GM23338 (cell line): ENCODE data around the gene ARHGAP42. TPM values are rescaled to one million over a fixed set of nuclear protein-coding genes. Genes with fewer than 3 reads are reported as not detected.

Experiments
- ATAC-seq: fragments of 200-7000 bp; cut with Tn5 transposase; 3 replicates; pipeline ENCODE4 v1.9.1; 2020
- DNase-seq: peaks from one replicate; pipeline ENCODE4 v3.0.0-alpha.2; 2015; ENCODE audit warnings: low spot score
- H2AFZ ChIP-seq: fragments of 200-600 bp; sonication (generic); 2 replicates; pipeline ENCODE4 v1.8.0; 2016; ENCODE audit warnings: antibody characterized with exemption, mild to moderate bottlenecking, moderate library complexity
- H3F3A ChIP-seq: fragments of 200-600 bp; sonication (generic); replicated peaks from 2 replicates; pipeline ENCODE4 v1.8.0; 2017; ENCODE audit warnings: antibody characterized with exemption, mixed run types, low read depth
- H3K27ac ChIP-seq: fragments of 200-600 bp; sonication (generic); 2 replicates; pipeline ENCODE4 v1.6.1; 2016; ENCODE audit warnings: low read depth
- H3K27me3 ChIP-seq: fragments of 200-600 bp; sonication (generic); 2 replicates; pipeline ENCODE4 v1.8.0; 2016; ENCODE audit warnings: mild to moderate bottlenecking, mixed run types, moderate library complexity; ENCODE audit not compliant: insufficient read depth
- H3K36me3 ChIP-seq: fragments of 200-600 bp; sonication (generic); 2 replicates; pipeline ENCODE4 v1.8.0; 2016; ENCODE audit warnings: mild to moderate bottlenecking; ENCODE audit not compliant: insufficient read depth
- H3K4me1 ChIP-seq: fragments of 200-600 bp; sonication (generic); 2 replicates; pipeline ENCODE4 v1.8.0; 2016; ENCODE audit warnings: mild to moderate bottlenecking, moderate library complexity; ENCODE audit not compliant: insufficient read depth
- H3K4me2 ChIP-seq: fragments of 200-600 bp; sonication (generic); 2 replicates; pipeline ENCODE4 v1.7.1; 2017; ENCODE audit warnings: mixed run types
- H3K4me3 ChIP-seq: fragments of 200-600 bp; sonication (generic); 2 replicates; pipeline ENCODE4 v1.6.1; 2016; ENCODE audit warnings: mixed run types
- H3K79me2 ChIP-seq: fragments of 200-600 bp; sonication (generic); replicated peaks from 2 replicates; pipeline ENCODE4 v1.8.0; 2017; ENCODE audit warnings: mild to moderate bottlenecking; ENCODE audit not compliant: insufficient read depth
- H3K9me2 ChIP-seq: fragments of 200-600 bp; sonication (generic); 2 replicates; pipeline ENCODE4 v1.8.0; 2017; ENCODE audit not compliant: insufficient read depth
- H4K20me1 ChIP-seq: fragments of 200-600 bp; sonication (generic); replicated peaks from 2 replicates; pipeline ENCODE4 v1.8.0; 2017; ENCODE audit warnings: mild to moderate bottlenecking; ENCODE audit not compliant: insufficient read depth
- H3K27ac Mint-ChIP-seq: 2 replicates; pipeline ENCODE4 v1.8.0; 2020; ENCODE audit warnings: inconsistent platforms, mild to moderate bottlenecking, moderate library complexity, mixed read lengths
- H3K27me3 Mint-ChIP-seq: 3 replicates; pipeline ENCODE4 v1.8.0; 2022; ENCODE audit warnings: low read depth, mild to moderate bottlenecking, moderate library complexity, mixed read lengths, inconsistent platforms; ENCODE audit not compliant: insufficient read depth, poor library complexity
- H3K36me3 Mint-ChIP-seq: 3 replicates; pipeline ENCODE4 v1.8.0; 2021; ENCODE audit warnings: low read depth, mild to moderate bottlenecking, inconsistent platforms, moderate library complexity, mixed read lengths
- H3K4me1 Mint-ChIP-seq: 3 replicates; pipeline ENCODE4 v1.8.0; 2020; ENCODE audit warnings: mild to moderate bottlenecking, inconsistent platforms, mixed read lengths
- H3K4me3 Mint-ChIP-seq: 3 replicates; pipeline ENCODE4 v1.8.0; 2021; ENCODE audit warnings: moderate library complexity, mild to moderate bottlenecking, inconsistent platforms, mixed read lengths
- H3K9me3 Mint-ChIP-seq: 3 replicates; pipeline ENCODE4 v1.8.0; 2020; ENCODE audit warnings: moderate library complexity, mild to moderate bottlenecking, inconsistent platforms, mixed read lengths
- EZH2 ChIP-seq: fragments of 200-600 bp; sonication (generic); IDR thresholded peaks from one replicate; pipeline ENCODE4 v1.8.0; 2017; ENCODE audit warnings: antibody characterized with exemption, mild to moderate bottlenecking, low read depth; ENCODE audit not compliant: unreplicated experiment
- JUNB ChIP-seq: IDR thresholded peaks from one replicate; pipeline ENCODE4 v1.6.1; 2016; ENCODE audit warnings: antibody characterized with exemption; ENCODE audit not compliant: unreplicated experiment
- ZNF331 ChIP-seq: fragments of 250-450 bp; sonication (Bioruptor Pico); IDR thresholded peaks from 2 replicates; pipeline ENCODE4 v1.5.0; 2020; ENCODE audit warnings: low read depth, mild to moderate bottlenecking, moderate library complexity
- ZNF462 ChIP-seq: fragments of 250-450 bp; sonication (Bioruptor Pico); IDR thresholded peaks from 2 replicates; pipeline ENCODE4 v1.5.0; 2020; ENCODE audit warnings: mild to moderate bottlenecking, moderate library complexity
- polyA plus RNA-seq: library from polyadenylated mRNA; unstranded; fragments of >200 nt; fragmentation: Nextera tagmentation; extraction: Ambion mirVana; gene quantifications from 2 replicates; pipeline ENCODE4 v1.2.1, GENCODE V29; 2016
- total RNA-seq: library from RNA; depleted of rRNA; stranded (reverse); fragments of >200 nt; shearing (Covaris generic); gene quantifications from 2 replicates; pipeline ENCODE4 v1.2.3, GENCODE V29; 2014
- TF ChIP-seq, protein P1 (sequence below): IDR thresholded peaks from 2 replicates; pipeline ENCODE4 v1.6.1; 2016; ENCODE audit warnings: antibody characterized with exemption

Gene ARHGAP42
- total and polyA plus RNA-seq, 2 experiments from 2014 or later = 23.7 to 35.7 TPM

- DNase-seq (no peak), ATAC-seq (no peak)
- no peak for TF ChIP-seq ZNF331 (CRISPR knock-in tag)
- TF ChIP-seq, protein P1, sequence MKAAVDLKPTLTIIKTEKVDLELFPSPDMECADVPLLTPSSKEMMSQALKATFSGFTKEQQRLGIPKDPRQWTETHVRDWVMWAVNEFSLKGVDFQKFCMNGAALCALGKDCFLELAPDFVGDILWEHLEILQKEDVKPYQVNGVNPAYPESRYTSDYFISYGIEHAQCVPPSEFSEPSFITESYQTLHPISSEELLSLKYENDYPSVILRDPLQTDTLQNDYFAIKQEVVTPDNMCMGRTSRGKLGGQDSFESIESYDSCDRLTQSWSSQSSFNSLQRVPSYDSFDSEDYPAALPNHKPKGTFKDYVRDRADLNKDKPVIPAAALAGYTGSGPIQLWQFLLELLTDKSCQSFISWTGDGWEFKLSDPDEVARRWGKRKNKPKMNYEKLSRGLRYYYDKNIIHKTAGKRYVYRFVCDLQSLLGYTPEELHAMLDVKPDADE = no peak
- no peak for TF ChIP-seq EZH2
- TF ChIP-seq ZNF462 (CRISPR knock-in tag) = no peak
- no peak for TF ChIP-seq JUNB
- H2AFZ ChIP-seq = no peak overlapping the region
- Mint-ChIP-seq H3K4me1 (peaks cover 11% of the 10 kb centered on the region), H3K9me3 (no peaks in the 10 kb centered on the region; the same call in 2 of the 3 replicates), H3K27me3 (peaks cover 3% of the 10 kb centered on the region), H3K4me3 (no peak overlapping the region), H3K36me3 (no peaks in the 10 kb centered on the region), H3K27ac (no peak overlapping the region)
- H3F3A ChIP-seq = no peaks in the 10 kb centered on the region
- no peak overlapping the region for H3K27ac ChIP-seq
- no peaks in the 10 kb centered on the region for H4K20me1 ChIP-seq
- no peaks in the 10 kb centered on the region for H3K27me3 ChIP-seq
- peaks cover 10% of the 10 kb centered on the region for H3K4me1 ChIP-seq
- H3K9me2 ChIP-seq = 0 out of 2 replicates have a peak, but pooled peaks cover 4% of the 10 kb centered on the region
- no peak overlapping the region for H3K4me2 ChIP-seq
- peaks cover under 1% of the 10 kb centered on the region; the same call in 1 of the 2 replicates for H3K79me2 ChIP-seq
- no peak overlapping the region for H3K4me3 ChIP-seq
- no peaks in the 10 kb centered on the region for H3K36me3 ChIP-seq
Measured at GRCh38 chr11:100799445-100799844, 112.4 kb downstream of the ARHGAP42 start.
